G401.6 (cell line): ENCODE measurements around the gene DDX18.
A peak's percentile ranks its signal among the peaks of the same experiment; 100 is the strongest.
"Not testable (repeated sequence)": the region's sequence is repeated elsewhere in the genome, so short reads cannot be mapped to it uniquely, and the experiment has no call there.

Experiments
- FAIRE-seq: peaks from 2 replicates; lab custom pipeline; 2012; peaks lifted over from hg19 to GRCh38; lab: Jason Lieb, UNC

DDX18 gene

DNA sequence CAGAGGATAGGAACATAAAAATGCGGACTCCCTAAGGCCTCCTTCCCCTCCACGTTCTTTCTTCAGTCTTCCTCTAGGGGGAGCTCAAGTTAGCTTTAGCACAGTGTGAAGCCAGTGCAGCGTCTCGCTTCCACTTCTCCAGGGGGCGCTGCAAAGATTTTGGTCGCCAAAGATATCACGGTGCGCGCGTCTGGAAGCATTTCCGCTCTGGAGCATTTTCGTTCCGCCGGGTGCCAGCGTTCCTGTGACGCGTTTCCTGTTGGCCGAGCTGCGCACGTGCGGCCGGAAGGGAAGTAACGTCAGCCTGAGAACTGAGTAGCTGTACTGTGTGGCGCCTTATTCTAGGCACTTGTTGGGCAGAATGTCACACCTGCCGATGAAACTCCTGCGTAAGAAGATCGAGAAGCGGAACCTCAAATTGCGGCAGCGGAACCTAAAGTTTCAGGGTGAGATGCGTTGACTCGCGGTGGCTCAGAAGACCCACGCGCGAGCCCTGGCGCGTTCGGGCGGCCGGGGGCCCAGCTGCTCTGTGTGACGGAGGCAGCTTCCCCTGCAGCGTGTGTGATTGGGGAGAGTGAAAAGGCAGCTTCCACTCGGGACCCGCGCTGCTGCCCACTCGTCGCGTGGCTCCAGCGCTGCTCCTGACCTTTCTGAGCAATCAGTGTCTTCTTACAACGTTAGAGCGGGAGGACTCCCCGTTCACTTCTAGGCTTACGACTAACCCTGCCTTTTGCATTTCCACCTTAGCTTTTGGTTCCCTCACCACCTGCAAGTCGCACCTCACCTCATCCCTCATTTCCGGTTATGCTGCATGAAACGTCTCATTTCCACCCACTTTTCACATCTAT is at the start of gene DDX18:
Gene DDX18, plus strand, starts transcription at position 275 of the 848 bp plus-strand sequence. Its CDS starts 87 bp downstream, at position 362.
- FAIRE-seq: peak; percentile 97

DNA sequence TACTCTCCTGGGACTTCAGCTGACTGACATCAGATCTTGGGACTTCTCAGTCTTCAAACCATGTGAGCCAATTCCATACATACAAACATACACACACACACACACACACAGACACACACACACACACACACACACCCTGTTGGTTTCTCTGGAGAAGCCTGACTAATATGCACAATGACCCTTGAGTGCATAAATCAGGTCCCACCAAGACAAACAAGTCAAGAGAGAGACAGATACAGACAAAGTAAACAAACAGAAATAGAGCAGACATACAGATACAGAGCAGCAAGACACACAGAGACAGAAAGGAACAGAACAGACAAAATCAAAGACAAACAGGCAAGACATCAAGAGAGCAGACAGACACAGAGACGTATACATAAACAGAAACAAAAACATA is 43.8 kb upstream of the DDX18 start:
- FAIRE-seq: no peak

DNA sequence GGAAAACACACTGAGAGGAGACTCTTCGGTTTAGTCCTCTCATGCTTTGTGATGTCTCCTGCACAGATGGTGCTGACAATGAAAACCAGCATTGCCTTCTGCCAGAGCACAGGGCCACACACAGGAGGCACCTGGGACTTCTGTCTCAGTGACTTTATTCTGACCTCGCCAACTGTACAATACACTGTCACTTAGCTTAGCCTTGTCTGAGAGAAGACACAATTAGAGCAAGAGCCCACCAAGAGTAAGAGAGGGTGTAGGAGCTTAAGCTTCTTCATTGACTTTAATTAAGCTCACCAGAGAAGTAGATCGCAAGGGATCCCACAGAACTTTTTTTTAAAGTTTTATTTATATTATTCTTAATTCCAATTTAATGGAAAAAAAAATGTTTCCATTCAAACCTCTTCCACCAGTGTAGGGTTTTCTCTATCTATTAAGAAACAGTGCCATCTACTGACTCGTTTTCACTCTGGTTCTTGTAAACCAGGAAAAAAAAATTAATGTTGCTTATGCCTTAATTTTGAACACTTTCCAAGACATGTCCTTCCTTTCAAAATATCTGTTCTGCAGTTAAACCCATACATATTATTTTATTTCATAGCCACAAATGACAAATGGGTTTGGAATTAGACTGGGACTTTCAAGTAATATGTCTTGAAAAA is 42.4 kb upstream of the DDX18 start:
- FAIRE-seq: no peak

- no peak for FAIRE-seq
These were observed 39.8 kb upstream of the DDX18 start for GRCh38 chr2:117774716-117775115.

- no peak for FAIRE-seq
These were observed 38.7 kb upstream of the DDX18 start for GRCh38 chr2:117775703-117776219.

- FAIRE-seq: no peak
These were observed 37.6 kb upstream of the DDX18 start for GRCh38 chr2:117776888-117777287.

- no peak for FAIRE-seq
These were observed 28.8 kb upstream of the DDX18 start for GRCh38 chr2:117785740-117786139.

GRCh38 chr2:117786520-117786919 is 28.0 kb upstream of the DDX18 start:
- no peak for FAIRE-seq

- no peak for FAIRE-seq
These were observed 25.0 kb upstream of the DDX18 start for GRCh38 chr2:117789505-117789904.

GRCh38 chr2:117794668-117795067 is 19.8 kb upstream of the DDX18 start:
- no peak for FAIRE-seq

GRCh38 chr2:117801826-117802225 is 12.7 kb upstream of the DDX18 start:
- FAIRE-seq: no peak

GRCh38 chr2:117803644-117804325 is 10.7 kb upstream of the DDX18 start:
- not testable (repeated sequence) for FAIRE-seq

DNA sequence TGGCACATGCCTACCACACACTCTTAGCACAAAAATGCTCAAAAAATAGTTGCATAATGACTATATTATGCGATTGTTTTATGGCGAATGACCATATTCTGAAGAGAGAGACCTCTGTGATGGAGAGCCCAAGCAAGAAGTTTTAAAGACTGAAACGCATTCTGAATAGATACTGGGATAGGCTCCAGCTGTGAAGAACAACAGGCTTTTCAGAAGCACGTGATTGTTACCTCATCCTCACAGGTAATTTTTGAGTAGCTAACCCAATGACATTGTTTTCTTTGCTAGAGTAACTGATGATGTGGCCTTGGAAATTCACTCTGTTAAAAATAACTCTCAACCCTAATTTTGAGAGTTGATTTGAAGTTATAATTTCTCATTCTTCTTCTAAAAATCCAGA is 2.0 kb upstream of the DDX18 start:
- no peak for FAIRE-seq

GRCh38 chr2:117815946-117816345 is 1.5 kb downstream of the DDX18 start:
- no peak for FAIRE-seq

DNA sequence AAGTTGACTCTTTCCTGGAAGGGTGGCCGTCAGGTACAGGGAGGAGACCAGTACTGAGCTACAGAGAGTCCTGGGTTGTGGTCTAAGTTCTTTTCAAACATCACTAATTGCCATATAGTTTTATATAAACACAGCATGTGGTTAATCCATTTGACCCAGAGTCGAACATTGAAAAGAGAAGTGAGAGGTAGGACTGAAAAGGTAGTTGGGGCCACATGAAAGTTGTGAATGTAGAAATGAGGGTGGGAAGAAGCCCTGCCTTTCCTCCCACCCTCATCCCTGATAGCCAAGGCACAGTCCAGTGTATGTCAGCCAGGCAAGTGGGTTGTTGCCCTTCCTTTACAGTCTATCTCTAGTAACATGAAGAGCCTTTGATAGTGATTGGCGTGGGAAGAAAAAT is 4.4 kb downstream of the DDX18 start:
- no peak for FAIRE-seq

- FAIRE-seq: no peak
These were observed 6.0 kb downstream of the DDX18 start for GRCh38 chr2:117820444-117820843.

- FAIRE-seq: no peak
These were observed 10.9 kb downstream of the DDX18 start for GRCh38 chr2:117825437-117825836.

DNA sequence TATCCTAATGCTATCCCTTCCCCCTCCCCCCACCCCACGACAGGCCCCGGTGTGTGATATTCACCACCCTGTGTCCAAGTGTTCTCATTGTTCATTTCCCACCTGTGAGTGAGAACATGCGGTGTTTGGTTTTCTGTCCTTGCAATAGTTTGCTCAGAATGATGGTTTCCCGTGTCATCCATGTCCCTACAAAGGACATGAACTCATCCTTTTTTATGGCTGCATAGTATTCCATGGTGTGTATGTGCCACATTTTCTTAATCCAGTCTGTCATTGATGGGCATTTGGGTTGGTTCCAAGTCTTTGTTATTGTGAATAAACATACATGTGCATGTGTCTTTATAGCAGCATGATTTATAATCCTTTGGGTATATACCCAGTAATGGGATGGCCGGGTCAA is 13.0 kb downstream of the DDX18 start:
- not testable (repeated sequence) for FAIRE-seq

DNA sequence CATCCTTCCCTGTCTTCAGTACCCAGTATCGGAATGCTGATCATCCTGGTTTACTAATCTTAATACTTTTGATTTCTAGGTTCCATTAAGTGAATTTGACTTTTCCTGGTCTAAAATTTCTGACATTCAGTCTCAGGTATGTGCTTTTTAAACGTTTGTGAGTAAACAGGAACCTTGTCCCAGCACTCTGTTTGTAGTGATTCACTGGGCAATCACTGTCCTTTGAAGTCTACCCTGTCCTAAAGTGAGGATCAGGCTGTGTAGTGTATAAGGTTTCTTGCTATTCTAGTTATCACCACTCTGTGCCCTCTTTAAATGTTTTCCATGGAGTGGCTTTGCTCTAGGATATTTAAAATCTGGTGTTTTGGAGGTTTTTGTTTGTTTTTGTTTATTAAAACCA is 14.4 kb downstream of the DDX18 start:
- FAIRE-seq: no peak

GRCh38 chr2:117832332-117832731 is 17.8 kb downstream of the DDX18 start:
- FAIRE-seq: no peak

DNA sequence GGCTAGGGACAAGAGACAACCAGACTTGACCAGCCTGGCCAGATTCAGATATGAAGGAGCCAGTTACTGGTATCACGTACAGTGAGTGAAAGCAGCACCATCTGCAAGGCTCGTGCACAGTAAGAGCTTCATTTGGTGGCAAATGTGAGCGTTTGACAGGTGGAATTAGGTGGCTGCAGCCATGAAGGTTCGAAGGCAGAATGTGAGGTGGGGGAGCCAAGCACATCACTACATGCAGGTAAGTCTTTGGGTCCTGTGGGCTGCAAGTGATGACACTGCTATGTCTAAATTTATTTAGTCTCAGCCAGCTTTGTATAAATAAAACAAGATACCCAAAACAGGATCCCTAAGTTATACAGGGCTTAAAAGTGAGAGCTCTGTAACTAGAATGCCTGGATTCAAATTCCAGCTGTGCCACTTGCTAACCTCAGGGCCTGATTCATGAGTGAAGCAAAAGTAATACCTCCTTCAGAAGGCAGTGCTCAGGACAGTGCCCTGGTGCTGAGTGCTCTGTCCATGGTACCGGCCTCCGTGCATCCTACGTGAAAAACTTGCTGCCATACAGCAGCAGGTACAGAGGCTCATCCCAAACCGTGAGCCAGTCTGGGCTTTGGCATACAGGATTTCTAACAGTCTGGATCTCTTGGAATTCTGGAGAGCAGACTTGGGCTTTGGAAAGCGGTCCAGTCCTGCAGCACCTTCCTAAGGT is 18.6 kb downstream of the DDX18 start:
- FAIRE-seq: no peak

DNA sequence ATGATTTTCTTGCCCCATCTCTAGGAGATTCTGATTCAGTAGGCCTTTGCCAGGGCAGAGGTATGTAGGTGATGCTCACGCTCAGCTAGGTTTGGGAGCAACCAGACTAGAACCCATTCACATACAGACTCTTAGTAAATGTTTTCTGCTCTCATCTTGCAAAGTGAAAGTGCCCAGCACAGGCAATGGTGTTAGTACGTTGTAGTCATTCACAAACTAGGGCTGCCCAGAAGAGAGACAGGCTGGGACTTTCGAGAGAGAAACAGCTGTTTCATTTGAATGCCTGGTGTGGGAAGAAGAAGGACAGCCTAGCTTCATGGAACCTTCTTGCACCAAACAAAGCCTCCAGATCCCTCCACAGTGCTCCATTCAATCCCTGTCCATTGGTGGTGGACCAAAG is 19.4 kb downstream of the DDX18 start:
- FAIRE-seq: no peak
